Measurements from ENCODE around the gene MAPT. TPM values are rescaled to one million over a fixed set of nuclear protein-coding genes. Genes with fewer than 3 reads are reported as not detected.

The MAPT gene
- polyA plus RNA-seq, 1 donor = 10.0 TPM

GRCh38 chr17:45958307-45958706 lies 64.0 kb downstream of the MAPT start:
- no CpG with 5 or more reads among the region's 9 CpGs for WGBS (ENCODE audit: insufficient coverage, low lambda C conversion rate)
- Histone ChIP-seq H3K36me3 (ENCODE audit: control insufficient read depth, insufficient read depth, low read length) (no peaks in the 10 kb centered on the region), H3K27ac (ENCODE audit: low read length) (no peak overlapping the region), H3K4me1 (ENCODE audit: control insufficient read depth, insufficient read depth, low read length) (no peaks in the 10 kb centered on the region), H3K27me3 (ENCODE audit: control insufficient read depth, insufficient read depth, low read length) (no peaks in the 10 kb centered on the region), H3K9me3 (ENCODE audit: control insufficient read depth, low read depth, low read length) (no peaks in the 10 kb centered on the region), H3K4me3 (ENCODE audit: low read length) (no peak overlapping the region)
- no peak for DNase-seq

GRCh38 chr17:45958994-45959665 lies 64.8 kb downstream of the MAPT start:
- H3K27ac ChIP-seq (ENCODE audit: low read length) = no peak overlapping the region
- no peaks in the 10 kb centered on the region for H3K4me1 ChIP-seq (ENCODE audit: control insufficient read depth, insufficient read depth, low read length)
- H3K36me3 ChIP-seq (ENCODE audit: control insufficient read depth, insufficient read depth, low read length) = no peaks in the 10 kb centered on the region
- H3K27me3 ChIP-seq (ENCODE audit: control insufficient read depth, insufficient read depth, low read length) = no peaks in the 10 kb centered on the region
- no peak overlapping the region for H3K4me3 ChIP-seq (ENCODE audit: low read length)
- no peaks in the 10 kb centered on the region for H3K9me3 ChIP-seq (ENCODE audit: control insufficient read depth, low read depth, low read length)
- no CpG with 5 or more reads among the region's 9 CpGs for WGBS (ENCODE audit: insufficient coverage, low lambda C conversion rate)
- DNase-seq = no peak

- H3K27ac ChIP-seq (ENCODE audit: low read length) = no peak overlapping the region
- H3K4me1 ChIP-seq (ENCODE audit: control insufficient read depth, insufficient read depth, low read length) = no peaks in the 10 kb centered on the region
- H3K36me3 ChIP-seq (ENCODE audit: control insufficient read depth, insufficient read depth, low read length) = no peaks in the 10 kb centered on the region
- no peak for DNase-seq
- no peak overlapping the region for H3K4me3 ChIP-seq (ENCODE audit: low read length)
- H3K27me3 ChIP-seq (ENCODE audit: control insufficient read depth, insufficient read depth, low read length) = no peaks in the 10 kb centered on the region
- WGBS (ENCODE audit: insufficient coverage, low lambda C conversion rate) = 80% methylated on average over 1 of the region's 4 CpGs
- H3K9me3 ChIP-seq (ENCODE audit: control insufficient read depth, low read depth, low read length) = no peaks in the 10 kb centered on the region
Measured at GRCh38 chr17:45960311-45960710, 66.0 kb downstream of the MAPT start.

GRCh38 chr17:45961206-45961605 lies 66.9 kb downstream of the MAPT start:
- H3K4me3 ChIP-seq (ENCODE audit: low read length) = no peak overlapping the region
- H3K27ac ChIP-seq (ENCODE audit: low read length) = no peak overlapping the region
- H3K36me3 ChIP-seq (ENCODE audit: control insufficient read depth, insufficient read depth, low read length) = no peaks in the 10 kb centered on the region
- no peaks in the 10 kb centered on the region for H3K4me1 ChIP-seq (ENCODE audit: control insufficient read depth, insufficient read depth, low read length)
- 71% methylated on average over 1 of the region's 6 CpGs for WGBS (ENCODE audit: insufficient coverage, low lambda C conversion rate)
- no peak for DNase-seq
- H3K27me3 ChIP-seq (ENCODE audit: control insufficient read depth, insufficient read depth, low read length) = no peaks in the 10 kb centered on the region
- H3K9me3 ChIP-seq (ENCODE audit: control insufficient read depth, low read depth, low read length) = no peaks in the 10 kb centered on the region

- DNase-seq = no peak
- no peaks in the 10 kb centered on the region for H3K9me3 ChIP-seq (ENCODE audit: control insufficient read depth, low read depth, low read length)
- H3K27me3 ChIP-seq (ENCODE audit: control insufficient read depth, insufficient read depth, low read length) = peaks cover 4% of the 10 kb centered on the region
- H3K27ac ChIP-seq (ENCODE audit: low read length) = no peak overlapping the region
- no peak overlapping the region for H3K4me3 ChIP-seq (ENCODE audit: low read length)
- WGBS (ENCODE audit: insufficient coverage, low lambda C conversion rate) = no CpG with 5 or more reads among the region's 12 CpGs
- no peaks in the 10 kb centered on the region for H3K36me3 ChIP-seq (ENCODE audit: control insufficient read depth, insufficient read depth, low read length)
- no peaks in the 10 kb centered on the region for H3K4me1 ChIP-seq (ENCODE audit: control insufficient read depth, insufficient read depth, low read length)
Measured at GRCh38 chr17:45962221-45962972, 68.0 kb downstream of the MAPT start.

GRCh38 chr17:45963283-45963682 lies 68.9 kb downstream of the MAPT start:
- H3K36me3 ChIP-seq (ENCODE audit: control insufficient read depth, insufficient read depth, low read length) = no peaks in the 10 kb centered on the region
- no CpG with 5 or more reads among the region's 5 CpGs for WGBS (ENCODE audit: insufficient coverage, low lambda C conversion rate)
- no peaks in the 10 kb centered on the region for H3K4me1 ChIP-seq (ENCODE audit: control insufficient read depth, insufficient read depth, low read length)
- H3K27me3 ChIP-seq (ENCODE audit: control insufficient read depth, insufficient read depth, low read length) = peaks cover 9% of the 10 kb centered on the region
- no peak overlapping the region for H3K4me3 ChIP-seq (ENCODE audit: low read length)
- no peaks in the 10 kb centered on the region for H3K9me3 ChIP-seq (ENCODE audit: control insufficient read depth, low read depth, low read length)
- no peak for DNase-seq
- no peak overlapping the region for H3K27ac ChIP-seq (ENCODE audit: low read length)

- Histone ChIP-seq H3K9me3 (ENCODE audit: control insufficient read depth, low read depth, low read length) (no peaks in the 10 kb centered on the region), H3K27me3 (ENCODE audit: control insufficient read depth, insufficient read depth, low read length) (peaks cover 9% of the 10 kb centered on the region), H3K36me3 (ENCODE audit: control insufficient read depth, insufficient read depth, low read length) (no peaks in the 10 kb centered on the region), H3K27ac (ENCODE audit: low read length) (no peak overlapping the region), H3K4me3 (ENCODE audit: low read length) (no peak overlapping the region), H3K4me1 (ENCODE audit: control insufficient read depth, insufficient read depth, low read length) (no peaks in the 10 kb centered on the region)
- no peak for DNase-seq
- 60% methylated on average over 1 of the region's 5 CpGs for WGBS (ENCODE audit: insufficient coverage, low lambda C conversion rate)
Measured at GRCh38 chr17:45963889-45964288, 69.5 kb downstream of the MAPT start.

- WGBS (ENCODE audit: insufficient coverage, low lambda C conversion rate) = 86% methylated on average over 1 of the region's 4 CpGs
- no peak for DNase-seq
Measured at GRCh38 chr17:45964634-45965033, 70.3 kb downstream of the MAPT start.

GRCh38 chr17:45965812-45966211 lies 71.5 kb downstream of the MAPT start:
- H3K9me3 ChIP-seq (ENCODE audit: control insufficient read depth, low read depth, low read length) = no peaks in the 10 kb centered on the region
- H3K36me3 ChIP-seq (ENCODE audit: control insufficient read depth, insufficient read depth, low read length) = no peaks in the 10 kb centered on the region
- peaks cover 9% of the 10 kb centered on the region for H3K27me3 ChIP-seq (ENCODE audit: control insufficient read depth, insufficient read depth, low read length)
- no peak overlapping the region for H3K4me3 ChIP-seq (ENCODE audit: low read length)
- no peak overlapping the region for H3K27ac ChIP-seq (ENCODE audit: low read length)
- DNase-seq = no peak
- no CpG with 5 or more reads among the region's 4 CpGs for WGBS (ENCODE audit: insufficient coverage, low lambda C conversion rate)
- H3K4me1 ChIP-seq (ENCODE audit: control insufficient read depth, insufficient read depth, low read length) = no peaks in the 10 kb centered on the region

More at GRCh38 chr17:45964634-45965033, 70.3 kb downstream of the MAPT start:
- Histone ChIP-seq H3K27me3 (ENCODE audit: control insufficient read depth, insufficient read depth, low read length) (peaks cover 9% of the 10 kb centered on the region), H3K36me3 (ENCODE audit: control insufficient read depth, insufficient read depth, low read length) (no peaks in the 10 kb centered on the region), H3K4me1 (ENCODE audit: control insufficient read depth, insufficient read depth, low read length) (no peaks in the 10 kb centered on the region), H3K4me3 (ENCODE audit: low read length) (no peak overlapping the region), H3K9me3 (ENCODE audit: control insufficient read depth, low read depth, low read length) (no peaks in the 10 kb centered on the region), H3K27ac (ENCODE audit: low read length) (no peak overlapping the region)

GRCh38 chr17:45966606-45967280 lies 72.4 kb downstream of the MAPT start:
- no peak overlapping the region for H3K27ac ChIP-seq (ENCODE audit: low read length)
- no peak overlapping the region for H3K4me3 ChIP-seq (ENCODE audit: low read length)
- no peak for DNase-seq
- no peaks in the 10 kb centered on the region for H3K9me3 ChIP-seq (ENCODE audit: control insufficient read depth, low read depth, low read length)
- H3K27me3 ChIP-seq (ENCODE audit: control insufficient read depth, insufficient read depth, low read length) = peaks cover 9% of the 10 kb centered on the region
- no CpG with 5 or more reads among the region's 2 CpGs for WGBS (ENCODE audit: insufficient coverage, low lambda C conversion rate)
- no peaks in the 10 kb centered on the region for H3K36me3 ChIP-seq (ENCODE audit: control insufficient read depth, insufficient read depth, low read length)
- H3K4me1 ChIP-seq (ENCODE audit: control insufficient read depth, insufficient read depth, low read length) = no peaks in the 10 kb centered on the region
